Measurements from ENCODE around the gene TUT4.

- TF ChIP-seq CTCF (IDR thresholded peaks at IDR 0.05) (no peak), POLR2A (IDR thresholded peaks at IDR 0.05) (no peak)
Measured at GRCh38 chr1:52530563-52531144, 22.2 kb downstream of the TUT4 start.
